ENCODE data around the gene NTRK2. TPM values are rescaled to one million over a fixed set of nuclear protein-coding genes. Genes with fewer than 3 reads are reported as not detected.

The NTRK2 gene
- total RNA-seq, 1 donor from 2014 or later, result 3.8 TPM

GRCh38 chr9:84966876-84967830, 297.6 kb downstream of the NTRK2 start:
- Histone ChIP-seq H3K27me3 (ENCODE audit: low read depth) (peaks cover 32% of the 10 kb centered on the region), H3K9me3 (replicated peaks) (no peaks in the 10 kb centered on the region), H3K4me3 (no peak overlapping the region), H3K36me3 (no peaks in the 10 kb centered on the region), H3K27ac (replicated peaks) (no peak overlapping the region), H3K4me1 (no peaks in the 10 kb centered on the region)
- no peak for DNase-seq
- intact Hi-C loops (cut with micrococcal nuclease), result no loop called here
- TF ChIP-seq, protein P1, sequence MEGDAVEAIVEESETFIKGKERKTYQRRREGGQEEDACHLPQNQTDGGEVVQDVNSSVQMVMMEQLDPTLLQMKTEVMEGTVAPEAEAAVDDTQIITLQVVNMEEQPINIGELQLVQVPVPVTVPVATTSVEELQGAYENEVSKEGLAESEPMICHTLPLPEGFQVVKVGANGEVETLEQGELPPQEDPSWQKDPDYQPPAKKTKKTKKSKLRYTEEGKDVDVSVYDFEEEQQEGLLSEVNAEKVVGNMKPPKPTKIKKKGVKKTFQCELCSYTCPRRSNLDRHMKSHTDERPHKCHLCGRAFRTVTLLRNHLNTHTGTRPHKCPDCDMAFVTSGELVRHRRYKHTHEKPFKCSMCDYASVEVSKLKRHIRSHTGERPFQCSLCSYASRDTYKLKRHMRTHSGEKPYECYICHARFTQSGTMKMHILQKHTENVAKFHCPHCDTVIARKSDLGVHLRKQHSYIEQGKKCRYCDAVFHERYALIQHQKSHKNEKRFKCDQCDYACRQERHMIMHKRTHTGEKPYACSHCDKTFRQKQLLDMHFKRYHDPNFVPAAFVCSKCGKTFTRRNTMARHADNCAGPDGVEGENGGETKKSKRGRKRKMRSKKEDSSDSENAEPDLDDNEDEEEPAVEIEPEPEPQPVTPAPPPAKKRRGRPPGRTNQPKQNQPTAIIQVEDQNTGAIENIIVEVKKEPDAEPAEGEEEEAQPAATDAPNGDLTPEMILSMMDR (IDR thresholded peaks at IDR 0.05; ENCODE audit: borderline replicate concordance), result no peak

GRCh38 chr9:84969084-84969483, 299.6 kb downstream of the NTRK2 start:
- Histone ChIP-seq H3K4me1 (no peaks in the 10 kb centered on the region), H3K36me3 (no peaks in the 10 kb centered on the region), H3K9me3 (replicated peaks) (no peaks in the 10 kb centered on the region), H3K27me3 (ENCODE audit: low read depth) (peaks cover 32% of the 10 kb centered on the region), H3K4me3 (no peak overlapping the region), H3K27ac (replicated peaks) (no peak overlapping the region)
- TF ChIP-seq, protein P1 (IDR thresholded peaks at IDR 0.05; ENCODE audit: borderline replicate concordance), result no peak
- intact Hi-C loops (cut with micrococcal nuclease), result no loop called here
- DNase-seq, result no peak

GRCh38 chr9:84969736-84970135, 300.2 kb downstream of the NTRK2 start:
- DNase-seq, result no peak
- TF ChIP-seq, protein P1 (IDR thresholded peaks at IDR 0.05; ENCODE audit: borderline replicate concordance), result no peak
- Histone ChIP-seq H3K27ac (replicated peaks) (no peak overlapping the region), H3K27me3 (ENCODE audit: low read depth) (peaks cover 34% of the 10 kb centered on the region), H3K9me3 (replicated peaks) (no peaks in the 10 kb centered on the region), H3K4me3 (no peak overlapping the region), H3K36me3 (no peaks in the 10 kb centered on the region), H3K4me1 (no peaks in the 10 kb centered on the region)
- intact Hi-C loops (cut with micrococcal nuclease), result no loop called here

GRCh38 chr9:84970432-84970831, 300.9 kb downstream of the NTRK2 start:
- Histone ChIP-seq H3K27me3 (ENCODE audit: low read depth) (peaks cover 41% of the 10 kb centered on the region), H3K9me3 (replicated peaks) (no peaks in the 10 kb centered on the region), H3K4me1 (no peaks in the 10 kb centered on the region), H3K27ac (replicated peaks) (no peak overlapping the region), H3K4me3 (no peak overlapping the region), H3K36me3 (no peaks in the 10 kb centered on the region)
- TF ChIP-seq, protein P1 (IDR thresholded peaks at IDR 0.05; ENCODE audit: borderline replicate concordance), result no peak
- intact Hi-C loops (cut with micrococcal nuclease), result no loop called here
- no peak for DNase-seq

DNA sequence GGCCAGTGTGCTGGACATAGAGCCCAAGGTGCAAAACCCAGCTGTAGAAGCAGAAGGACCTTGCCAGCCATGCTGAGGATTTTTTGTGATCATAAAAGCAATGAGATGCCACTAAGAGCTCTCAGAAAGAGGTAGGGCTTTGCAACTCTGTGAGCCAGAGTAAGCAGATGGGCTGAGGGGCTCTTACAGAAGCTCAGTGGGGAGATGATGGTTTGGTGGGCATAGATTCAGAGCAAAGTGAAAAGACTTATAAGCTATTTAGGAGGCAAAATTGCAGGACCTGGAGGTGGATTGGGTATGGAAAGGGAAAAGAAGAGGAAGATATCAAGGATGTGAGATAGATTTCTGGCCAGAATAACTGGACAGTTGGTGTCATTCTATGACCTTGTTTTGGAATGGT, 302.0 kb downstream of the NTRK2 start:
- no peak for DNase-seq
- intact Hi-C loops (cut with micrococcal nuclease), result no loop called here
- no peak overlapping the region for H3K27ac ChIP-seq (replicated peaks)

More for the DNA sequence above, 302.0 kb downstream of the NTRK2 start:
- Histone ChIP-seq H3K27me3 (ENCODE audit: low read depth) (peaks cover 38% of the 10 kb centered on the region), H3K36me3 (no peaks in the 10 kb centered on the region), H3K4me1 (no peaks in the 10 kb centered on the region), H3K4me3 (no peak overlapping the region), H3K9me3 (replicated peaks) (no peaks in the 10 kb centered on the region)
- TF ChIP-seq, protein P1 (IDR thresholded peaks at IDR 0.05; ENCODE audit: borderline replicate concordance), result no peak

All from left ventricle myocardium inferior (tissue), 1 donor.